Smooth muscle cell (in vitro differentiated cells): ENCODE measurements around the gene RANBP3L. TPM values are rescaled to one million over a fixed set of nuclear protein-coding genes. Genes with fewer than 3 reads are reported as not detected.

Source experiments
- DNase-seq: peaks from one replicate; lab custom pipeline; 2025; ENCODE audit not compliant: unreplicated experiment; lab: John Stamatoyannopoulos, UW
- H2AFZ ChIP-seq: fragments of 200-600 bp; sonication (generic); 2 replicates; pipeline ENCODE4 v1.6.0; 2016; ENCODE audit warnings: antibody characterized with exemption, low read depth, mild to moderate bottlenecking
- H3F3A ChIP-seq: fragments of 200-600 bp; sonication (generic); 2 replicates; pipeline ENCODE4 v1.6.0; 2017; ENCODE audit warnings: antibody characterized with exemption, low read depth
- H3K27ac ChIP-seq: fragments of 200-600 bp; sonication (generic); 2 replicates; pipeline ENCODE4 v1.5.1; 2016; ENCODE audit warnings: low read depth, mild to moderate bottlenecking
- H3K27me3 ChIP-seq: fragments of 200-600 bp; sonication (generic); 2 replicates; pipeline ENCODE4 v1.6.1; 2016; ENCODE audit warnings: low read depth, mild to moderate bottlenecking
- H3K36me3 ChIP-seq: fragments of 200-600 bp; sonication (generic); 2 replicates; pipeline ENCODE4 v1.5.1; 2016; ENCODE audit warnings: low read depth
- H3K4me1 ChIP-seq: fragments of 200-600 bp; sonication (generic); 2 replicates; pipeline ENCODE4 v1.5.1; 2016; ENCODE audit warnings: low read depth
- H3K4me2 ChIP-seq: fragments of 200-600 bp; sonication (generic); 2 replicates; pipeline ENCODE4 v1.6.0; 2016; ENCODE audit warnings: mild to moderate bottlenecking
- H3K4me3 ChIP-seq: fragments of 200-600 bp; sonication (generic); 2 replicates; pipeline ENCODE4 v1.5.1; 2016; ENCODE audit warnings: mild to moderate bottlenecking
- H3K79me2 ChIP-seq: fragments of 200-600 bp; sonication (generic); 2 replicates; pipeline ENCODE4 v1.6.0; 2016; ENCODE audit warnings: low read depth, mild to moderate bottlenecking
- H3K9ac ChIP-seq: fragments of 200-600 bp; sonication (generic); 2 replicates; pipeline ENCODE4 v1.6.0; 2016; ENCODE audit warnings: low read depth
- H3K9me3 ChIP-seq: fragments of 200-600 bp; sonication (generic); replicated peaks from 2 replicates; pipeline ENCODE4 v1.5.1; 2016; ENCODE audit warnings: low read depth
- H4K20me1 ChIP-seq: fragments of 200-600 bp; sonication (generic); 2 replicates; pipeline ENCODE4 v1.6.0; 2016; ENCODE audit warnings: low read depth
- WGBS: methylation state at CpG from one replicate; pipeline ENCODE4 v1.1.7; 2016; ENCODE audit warnings: low lambda C conversion rate; 5-methylcytosine and 5-hydroxymethylcytosine counted together
- polyA plus RNA-seq: library from polyadenylated mRNA; unstranded; fragments of >200 nt; fragmentation: Nextera tagmentation; extraction: Ambion mirVana; gene quantifications from 2 replicates; pipeline ENCODE4 v1.2.1, GENCODE V29; 2016
- total RNA-seq: library from RNA; depleted of rRNA; stranded (reverse); fragments of >200 nt; gene quantifications from 2 replicates; pipeline ENCODE4 v1.2.3, GENCODE V29; 2014
- TF ChIP-seq, protein P1 (sequence below): fragments of 200-600 bp; sonication (generic); IDR thresholded peaks from 2 replicates; pipeline ENCODE4 v1.5.1; 2017; ENCODE audit warnings: borderline replicate concordance, mild to moderate bottlenecking, antibody characterized with exemption; ENCODE audit not compliant: insufficient read depth, poor library complexity, severe bottlenecking

The RANBP3L gene
- total and polyA plus RNA-seq, 2 experiments from 2014 or later = 0.38 to 0.40 TPM

DNA sequence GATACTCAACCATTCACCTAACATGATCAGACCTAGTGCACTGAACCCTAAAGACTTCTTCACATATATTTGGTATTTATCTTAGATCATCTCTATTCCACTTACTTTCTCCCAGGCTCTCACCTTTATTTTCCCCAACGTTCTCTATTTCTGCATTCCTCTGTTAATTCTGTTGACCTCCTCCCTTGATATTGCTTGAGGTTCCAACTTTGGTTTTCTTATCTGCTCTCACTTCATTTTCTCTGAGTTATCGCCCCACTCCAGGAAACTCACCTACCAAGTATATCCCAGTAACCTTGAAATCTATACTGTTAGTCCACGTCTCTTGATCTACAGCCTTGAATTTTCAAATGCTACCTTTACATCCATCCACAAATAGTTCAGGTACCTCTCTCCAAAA lies 69.2 kb downstream of the RANBP3L start:
- TF ChIP-seq, protein P1, sequence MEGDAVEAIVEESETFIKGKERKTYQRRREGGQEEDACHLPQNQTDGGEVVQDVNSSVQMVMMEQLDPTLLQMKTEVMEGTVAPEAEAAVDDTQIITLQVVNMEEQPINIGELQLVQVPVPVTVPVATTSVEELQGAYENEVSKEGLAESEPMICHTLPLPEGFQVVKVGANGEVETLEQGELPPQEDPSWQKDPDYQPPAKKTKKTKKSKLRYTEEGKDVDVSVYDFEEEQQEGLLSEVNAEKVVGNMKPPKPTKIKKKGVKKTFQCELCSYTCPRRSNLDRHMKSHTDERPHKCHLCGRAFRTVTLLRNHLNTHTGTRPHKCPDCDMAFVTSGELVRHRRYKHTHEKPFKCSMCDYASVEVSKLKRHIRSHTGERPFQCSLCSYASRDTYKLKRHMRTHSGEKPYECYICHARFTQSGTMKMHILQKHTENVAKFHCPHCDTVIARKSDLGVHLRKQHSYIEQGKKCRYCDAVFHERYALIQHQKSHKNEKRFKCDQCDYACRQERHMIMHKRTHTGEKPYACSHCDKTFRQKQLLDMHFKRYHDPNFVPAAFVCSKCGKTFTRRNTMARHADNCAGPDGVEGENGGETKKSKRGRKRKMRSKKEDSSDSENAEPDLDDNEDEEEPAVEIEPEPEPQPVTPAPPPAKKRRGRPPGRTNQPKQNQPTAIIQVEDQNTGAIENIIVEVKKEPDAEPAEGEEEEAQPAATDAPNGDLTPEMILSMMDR = no peak

DNA sequence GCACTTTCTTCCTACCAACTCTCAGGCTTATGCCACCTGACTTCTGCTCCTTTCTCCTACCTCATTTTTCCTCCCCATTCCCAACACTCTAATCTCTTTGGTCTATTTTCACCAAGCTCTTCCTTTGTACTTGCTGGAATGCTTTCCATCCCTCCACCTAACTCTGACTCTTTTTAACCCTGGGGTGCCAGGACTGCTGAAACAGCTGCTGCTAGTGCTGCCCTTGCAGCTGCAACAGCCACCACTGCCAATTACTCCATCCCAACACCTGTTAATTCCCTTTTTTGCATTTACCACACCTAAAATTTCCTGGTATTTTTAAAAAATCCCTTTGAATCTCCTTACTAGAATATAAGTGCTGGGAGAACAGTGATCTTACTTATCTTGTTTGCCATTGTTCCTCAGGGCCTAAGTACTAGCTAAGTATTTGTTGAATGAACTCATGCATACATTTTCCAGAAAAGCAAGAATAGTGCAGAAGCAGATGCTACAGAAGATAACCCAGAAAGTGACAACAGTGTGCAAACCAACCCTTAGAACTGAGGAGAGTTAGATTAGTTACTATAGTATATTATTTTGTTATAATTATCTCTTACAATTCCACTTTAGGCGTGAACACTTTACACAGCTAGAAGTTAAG lies 71.4 kb downstream of the RANBP3L start:
- peaks cover 10% of the 10 kb centered on the region for H3K4me1 ChIP-seq
- H4K20me1 ChIP-seq = peaks cover 27% of the 10 kb centered on the region
- H3K27me3 ChIP-seq = no peaks in the 10 kb centered on the region
- no peak overlapping the region for H3K4me2 ChIP-seq
- H3K36me3 ChIP-seq = peaks cover 8% of the 10 kb centered on the region
- no peaks in the 10 kb centered on the region for H3K9me3 ChIP-seq
- H3K9ac ChIP-seq = no peak overlapping the region
- no peak overlapping the region for H3K27ac ChIP-seq
- WGBS = 93% methylated on average over 1 of the region's 1 CpG
- no peaks in the 10 kb centered on the region for H3F3A ChIP-seq
- DNase-seq = no peak
- no peak overlapping the region for H3K4me3 ChIP-seq
- no peak overlapping the region for H2AFZ ChIP-seq
- peaks cover 63% of the 10 kb centered on the region for H3K79me2 ChIP-seq
- TF ChIP-seq, protein P1 = no peak

More for the DNA sequence above, 69.2 kb downstream of the RANBP3L start:
- H3K4me2 ChIP-seq = no peak overlapping the region
- no peak overlapping the region for H3K9ac ChIP-seq
- DNase-seq = no peak
- H3F3A ChIP-seq = no peaks in the 10 kb centered on the region
- H4K20me1 ChIP-seq = peaks cover 32% of the 10 kb centered on the region
- H3K9me3 ChIP-seq = no peaks in the 10 kb centered on the region
- H3K79me2 ChIP-seq = peaks cover 75% of the 10 kb centered on the region
- WGBS = 97% methylated on average over 3 of the region's 3 CpGs
- peaks cover 15% of the 10 kb centered on the region for H3K4me1 ChIP-seq
- no peak overlapping the region for H3K4me3 ChIP-seq
- no peak overlapping the region for H3K27ac ChIP-seq
- H3K27me3 ChIP-seq = no peaks in the 10 kb centered on the region
- no peak overlapping the region for H2AFZ ChIP-seq
- H3K36me3 ChIP-seq = no peaks in the 10 kb centered on the region

DNA sequence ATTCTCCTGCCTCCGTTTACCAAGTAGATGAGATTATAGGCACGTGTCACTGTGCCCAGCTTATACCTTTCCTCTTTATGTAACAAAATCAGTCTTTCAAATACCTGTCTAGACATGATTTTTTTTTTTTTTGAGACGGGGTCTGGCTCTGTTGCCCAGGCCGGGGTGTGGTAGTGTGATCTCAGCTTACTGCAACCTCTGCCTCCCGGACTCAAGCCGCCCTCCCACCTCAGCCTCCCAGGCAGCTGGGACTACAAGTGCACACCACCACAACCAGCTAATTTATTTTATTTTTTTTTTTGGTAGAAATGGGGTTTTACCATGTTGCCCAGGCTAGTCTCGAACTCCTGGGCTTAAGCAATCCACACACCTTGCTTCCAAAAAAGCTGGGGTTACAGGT lies 73.2 kb downstream of the RANBP3L start:
- Histone ChIP-seq H3K9me3 (no peaks in the 10 kb centered on the region), H3F3A (no peaks in the 10 kb centered on the region), H3K27me3 (no peaks in the 10 kb centered on the region), H3K4me3 (no peak overlapping the region), H3K36me3 (peaks cover 8% of the 10 kb centered on the region), H4K20me1 (peaks cover 26% of the 10 kb centered on the region), H3K79me2 (peaks cover 48% of the 10 kb centered on the region), H2AFZ (no peak overlapping the region), H3K9ac (no peak overlapping the region), H3K4me2 (no peak overlapping the region), H3K27ac (no peak overlapping the region), H3K4me1 (peaks cover 10% of the 10 kb centered on the region)
- TF ChIP-seq, protein P1 = no peak
- DNase-seq = no peak
- WGBS = 97% methylated on average over 7 of the region's 7 CpGs

DNA sequence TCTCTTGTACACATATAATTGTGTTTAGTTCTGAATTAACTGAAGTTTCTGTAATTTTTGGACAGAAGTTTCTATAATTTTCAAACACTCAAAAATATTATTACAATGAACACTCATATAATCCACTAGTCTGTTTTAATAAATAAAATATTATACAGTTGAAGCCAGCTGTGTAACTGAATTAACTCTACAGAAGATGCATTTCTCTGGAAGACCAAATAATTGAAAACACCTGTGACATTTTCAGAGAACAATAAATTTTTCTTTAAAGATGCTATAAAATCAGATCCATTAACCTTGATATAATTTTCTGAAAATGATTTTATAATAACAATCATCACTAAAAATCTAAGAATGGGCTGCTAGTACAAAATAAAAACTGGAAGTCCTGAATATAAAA lies 74.7 kb downstream of the RANBP3L start:
- Histone ChIP-seq H3K4me2 (no peak overlapping the region), H2AFZ (no peak overlapping the region), H3K9ac (no peak overlapping the region), H3K9me3 (no peaks in the 10 kb centered on the region), H3K79me2 (peaks cover 34% of the 10 kb centered on the region), H3F3A (no peaks in the 10 kb centered on the region), H3K36me3 (peaks cover 8% of the 10 kb centered on the region), H3K27me3 (no peaks in the 10 kb centered on the region), H3K4me3 (no peak overlapping the region), H3K4me1 (peaks cover 10% of the 10 kb centered on the region), H4K20me1 (peaks cover 18% of the 10 kb centered on the region), H3K27ac (no peak overlapping the region)
- DNase-seq = no peak
- TF ChIP-seq, protein P1 = no peak
